GM12872 (cell line): ENCODE data around the gene GLDC.

Experiments used
- CTCF ChIP-seq: IDR thresholded peaks from 3 replicates; pipeline ENCODE4 v1.5.1; 2011; ENCODE audit warnings: low read depth, mild to moderate bottlenecking, low read length, moderate library complexity; ENCODE audit not compliant: insufficient read depth

Gene GLDC

GRCh38 chr9:6641056-6641455 lies 4.5 kb downstream of the GLDC start:
- no peak for TF ChIP-seq CTCF

GRCh38 chr9:6640268-6641051 lies 5.1 kb downstream of the GLDC start:
- no peak for TF ChIP-seq CTCF

GRCh38 chr9:6639622-6640021 lies 5.9 kb downstream of the GLDC start:
- no peak for TF ChIP-seq CTCF

- no peak for TF ChIP-seq CTCF
Measured at GRCh38 chr9:6634444-6634843, 11.1 kb downstream of the GLDC start.

GRCh38 chr9:6633378-6633777 lies 12.2 kb downstream of the GLDC start:
- TF ChIP-seq CTCF = no peak

GRCh38 chr9:6632516-6633183 lies 12.9 kb downstream of the GLDC start:
- TF ChIP-seq CTCF = no peak

- no peak for TF ChIP-seq CTCF
Measured at GRCh38 chr9:6631207-6631512, 14.4 kb downstream of the GLDC start.
